Loucy (cell line): ENCODE data around the gene DCUN1D5.

Experiments
- CTCF ChIP-seq: fragments of 200-600 bp; sonication (generic); conservative IDR thresholded peaks from 2 replicates; pipeline ENCODE4 v1.5.1; 2014; ENCODE audit warnings: mild to moderate bottlenecking, antibody characterized with exemption, low read length
- EZH2phosphoT487 ChIP-seq: fragments of 200-600 bp; IDR thresholded peaks from 2 replicates; pipeline ENCODE4 v1.6.1; 2018; ENCODE audit warnings: antibody characterized with exemption, mild to moderate bottlenecking, moderate library complexity, borderline replicate concordance

GRCh38 chr11:103053997-103054396 is 38.0 kb downstream of the DCUN1D5 start:
- TF ChIP-seq EZH2phosphoT487 (no peak), CTCF (no peak)
